Activated gamma-delta T cell treated with Interleukin-2 at 50 U/mL for 16 hours (primary cell): ENCODE measurements around the gene MCF2L.
"Not testable (repeated sequence)": the region's sequence is repeated elsewhere in the genome, so short reads cannot be mapped to it uniquely, and the experiment has no call there.

Source experiments
- DNase-seq: peaks from one replicate; pipeline ENCODE4 v3.0.0-alpha.2; 2020

The MCF2L gene

GRCh38 chr13:113018676-113019465 is 49.9 kb downstream of the MCF2L start:
- DNase-seq: no peak

GRCh38 chr13:113020323-113021080 is 51.5 kb downstream of the MCF2L start:
- DNase-seq: no peak

- DNase-seq: no peak
Observed at GRCh38 chr13:113021391-113021790, 52.4 kb downstream of the MCF2L start.

GRCh38 chr13:113021811-113022210 is 52.8 kb downstream of the MCF2L start:
- DNase-seq: no peak

- DNase-seq: no peak
Observed at GRCh38 chr13:113022391-113022744, 53.4 kb downstream of the MCF2L start.

GRCh38 chr13:113022745-113023574 is 53.9 kb downstream of the MCF2L start:
- DNase-seq: no peak

GRCh38 chr13:113023694-113024430 is 54.8 kb downstream of the MCF2L start:
- DNase-seq: no peak

GRCh38 chr13:113024466-113024865 is 55.5 kb downstream of the MCF2L start:
- no peak for DNase-seq

- DNase-seq: no peak
Observed at GRCh38 chr13:113026391-113026910, 57.4 kb downstream of the MCF2L start.

GRCh38 chr13:113027095-113027494 is 58.1 kb downstream of the MCF2L start:
- DNase-seq: no peak

GRCh38 chr13:113027566-113027965 is 58.6 kb downstream of the MCF2L start:
- DNase-seq: no peak

- no peak for DNase-seq
Observed at GRCh38 chr13:113028336-113029060, 59.5 kb downstream of the MCF2L start.

GRCh38 chr13:113029061-113029445 is 60.0 kb downstream of the MCF2L start:
- no peak for DNase-seq

- peak; percentile 53 for DNase-seq
Observed at GRCh38 chr13:113029487-113030258, 60.7 kb downstream of the MCF2L start.

GRCh38 chr13:113030259-113030640 is 61.2 kb downstream of the MCF2L start:
- not testable (repeated sequence) for DNase-seq

- no peak for DNase-seq
Observed at GRCh38 chr13:113031465-113031864, 62.5 kb downstream of the MCF2L start.

- DNase-seq: no peak
Observed at GRCh38 chr13:113032291-113032690, 63.3 kb downstream of the MCF2L start.

GRCh38 chr13:113033054-113033850 is 64.2 kb downstream of the MCF2L start:
- no peak for DNase-seq

- no peak for DNase-seq
Observed at GRCh38 chr13:113034451-113035212, 65.6 kb downstream of the MCF2L start.
